ENCODE results near the gene STK17A.
"Not testable (repeated sequence)": the region's sequence is repeated elsewhere in the genome, so short reads cannot be mapped to it uniquely, and the experiment has no call there.

STK17A gene

GRCh38 chr7:43625980-43626379 is 43.1 kb downstream of the STK17A start:
- FAIRE-seq (peak; percentile 27), DNase-seq (ENCODE audit: insufficient read length, low spot score) (no peak)
- no peak for TF ChIP-seq POLR2A (IDR thresholded peaks at IDR 0.05; ENCODE audit: low read depth, low read length)

- DNase-seq (ENCODE audit: insufficient read length, low spot score), result no peak
- TF ChIP-seq POLR2A (IDR thresholded peaks at IDR 0.05; ENCODE audit: low read depth, low read length), result no peak
- no peak for FAIRE-seq
Observed at GRCh38 chr7:43626695-43627094, 43.8 kb downstream of the STK17A start.

- FAIRE-seq, result peak; percentile 77
- not testable (repeated sequence) for DNase-seq (ENCODE audit: insufficient read length, low spot score)
Observed at GRCh38 chr7:43627798-43628197, 44.9 kb downstream of the STK17A start.

- no peak for TF ChIP-seq POLR2A (IDR thresholded peaks at IDR 0.05; ENCODE audit: low read depth, low read length)
- DNase-seq (ENCODE audit: insufficient read length, low spot score) (no peak), FAIRE-seq (peak; percentile 55)
Observed at GRCh38 chr7:43628431-43628830, 45.5 kb downstream of the STK17A start.

GRCh38 chr7:43629857-43630256 is 46.9 kb downstream of the STK17A start:
- DNase-seq (ENCODE audit: insufficient read length, low spot score), result no peak
- no peak for TF ChIP-seq POLR2A (IDR thresholded peaks at IDR 0.05; ENCODE audit: low read depth, low read length)
- no peak for FAIRE-seq

- TF ChIP-seq POLR2A (IDR thresholded peaks at IDR 0.05; ENCODE audit: low read depth, low read length), result no peak
- DNase-seq (ENCODE audit: insufficient read length, low spot score) (no peak), FAIRE-seq (no peak)
Observed at GRCh38 chr7:43630482-43630881, 47.6 kb downstream of the STK17A start.

GRCh38 chr7:43631559-43631958 is 48.7 kb downstream of the STK17A start:
- FAIRE-seq, result no peak
- DNase-seq (ENCODE audit: insufficient read length, low spot score), result no peak
- TF ChIP-seq POLR2A (IDR thresholded peaks at IDR 0.05; ENCODE audit: low read depth, low read length), result no peak

- no peak for FAIRE-seq
- no peak for DNase-seq (ENCODE audit: insufficient read length, low spot score)
- TF ChIP-seq POLR2A (IDR thresholded peaks at IDR 0.05; ENCODE audit: low read depth, low read length), result no peak
Observed at GRCh38 chr7:43632746-43633145, 49.8 kb downstream of the STK17A start.

- FAIRE-seq (no peak), DNase-seq (ENCODE audit: insufficient read length, low spot score) (no peak)
- no peak for TF ChIP-seq POLR2A (IDR thresholded peaks at IDR 0.05; ENCODE audit: low read depth, low read length)
Observed at GRCh38 chr7:43634384-43634783, 51.5 kb downstream of the STK17A start.

- DNase-seq (ENCODE audit: insufficient read length, low spot score) (no peak), FAIRE-seq (no peak)
- no peak for TF ChIP-seq POLR2A (IDR thresholded peaks at IDR 0.05; ENCODE audit: low read depth, low read length)
Observed at GRCh38 chr7:43636093-43636492, 53.2 kb downstream of the STK17A start.

- DNase-seq (ENCODE audit: insufficient read length, low spot score) (no peak), FAIRE-seq (peak; percentile 36)
- no peak for TF ChIP-seq POLR2A (IDR thresholded peaks at IDR 0.05; ENCODE audit: low read depth, low read length)
Observed at GRCh38 chr7:43637114-43637806, 54.4 kb downstream of the STK17A start.

- no peak for TF ChIP-seq POLR2A (IDR thresholded peaks at IDR 0.05; ENCODE audit: low read depth, low read length)
- FAIRE-seq (no peak), DNase-seq (ENCODE audit: insufficient read length, low spot score) (peak; percentile 47)
Observed at GRCh38 chr7:43639858-43640491, 57.1 kb downstream of the STK17A start.

- FAIRE-seq, result no peak
- DNase-seq (ENCODE audit: insufficient read length, low spot score), result no peak
- no peak for TF ChIP-seq POLR2A (IDR thresholded peaks at IDR 0.05; ENCODE audit: low read depth, low read length)
Observed at GRCh38 chr7:43640679-43641078, 57.8 kb downstream of the STK17A start.

GRCh38 chr7:43642897-43643630 is 60.2 kb downstream of the STK17A start:
- no peak for DNase-seq (ENCODE audit: insufficient read length, low spot score)
- FAIRE-seq, result no peak
- TF ChIP-seq POLR2A (IDR thresholded peaks at IDR 0.05; ENCODE audit: low read depth, low read length), result no peak

GRCh38 chr7:43643846-43644245 is 60.9 kb downstream of the STK17A start:
- FAIRE-seq, result no peak
- DNase-seq (ENCODE audit: insufficient read length, low spot score), result no peak
- TF ChIP-seq POLR2A (IDR thresholded peaks at IDR 0.05; ENCODE audit: low read depth, low read length), result 0 out of 2 replicates have a peak, but pooled peaks have one; percentile 6
